Ishikawa (cell line): ENCODE measurements around the gene KIRREL3.

ENCODE experiments used
- CEBPB ChIP-seq: IDR thresholded peaks from 2 replicates; pipeline ENCODE4 v1.6.1; 2012
- CREB1 ChIP-seq: IDR thresholded peaks from 2 replicates; pipeline ENCODE4 v1.6.1; 2012; ENCODE audit warnings: low read depth
- EGR1 ChIP-seq: IDR thresholded peaks from 2 replicates; pipeline ENCODE4 v1.6.1; 2012
- EP300 ChIP-seq: IDR thresholded peaks from 2 replicates; pipeline ENCODE4 v1.6.1; 2012; ENCODE audit warnings: borderline replicate concordance
- FOXM1 ChIP-seq: IDR thresholded peaks from 2 replicates; pipeline ENCODE4 v1.6.1; 2012; ENCODE audit warnings: low read depth, borderline replicate concordance
- NFIC ChIP-seq: IDR thresholded peaks from 2 replicates; pipeline ENCODE4 v1.6.1; 2012
- RAD21 ChIP-seq: IDR thresholded peaks from 2 replicates; pipeline ENCODE4 v1.6.1; 2012; ENCODE audit warnings: low read depth
- TAF1 ChIP-seq: IDR thresholded peaks from 2 replicates; pipeline ENCODE4 v1.6.1; 2012; ENCODE audit warnings: low read depth, mild to moderate bottlenecking
- TCF12 ChIP-seq: IDR thresholded peaks from 2 replicates; pipeline ENCODE4 v1.6.1; 2012; ENCODE audit warnings: low read depth
- TEAD4 ChIP-seq: IDR thresholded peaks from 2 replicates; pipeline ENCODE4 v1.6.1; 2012
- USF1 ChIP-seq: IDR thresholded peaks from 2 replicates; pipeline ENCODE4 v1.6.1; 2012
- YY1 ChIP-seq: IDR thresholded peaks from 2 replicates; pipeline ENCODE4 v1.6.1; 2012; ENCODE audit warnings: low read depth
- ZBTB7A ChIP-seq: IDR thresholded peaks from 2 replicates; pipeline ENCODE4 v1.6.1; 2012; ENCODE audit warnings: low read depth
- TF ChIP-seq, protein P1 (sequence below): IDR thresholded peaks from 2 replicates; pipeline ENCODE4 v1.6.1; 2012; ENCODE audit warnings: low read depth, mild to moderate bottlenecking
- TF ChIP-seq, protein P2 (sequence below): IDR thresholded peaks from 2 replicates; pipeline ENCODE4 v1.6.1; 2012

Gene KIRREL3

GRCh38 chr11:126673319-126673718 is 327.3 kb downstream of the KIRREL3 start:
- no peak for TF ChIP-seq CREB1
- TF ChIP-seq, protein P1, sequence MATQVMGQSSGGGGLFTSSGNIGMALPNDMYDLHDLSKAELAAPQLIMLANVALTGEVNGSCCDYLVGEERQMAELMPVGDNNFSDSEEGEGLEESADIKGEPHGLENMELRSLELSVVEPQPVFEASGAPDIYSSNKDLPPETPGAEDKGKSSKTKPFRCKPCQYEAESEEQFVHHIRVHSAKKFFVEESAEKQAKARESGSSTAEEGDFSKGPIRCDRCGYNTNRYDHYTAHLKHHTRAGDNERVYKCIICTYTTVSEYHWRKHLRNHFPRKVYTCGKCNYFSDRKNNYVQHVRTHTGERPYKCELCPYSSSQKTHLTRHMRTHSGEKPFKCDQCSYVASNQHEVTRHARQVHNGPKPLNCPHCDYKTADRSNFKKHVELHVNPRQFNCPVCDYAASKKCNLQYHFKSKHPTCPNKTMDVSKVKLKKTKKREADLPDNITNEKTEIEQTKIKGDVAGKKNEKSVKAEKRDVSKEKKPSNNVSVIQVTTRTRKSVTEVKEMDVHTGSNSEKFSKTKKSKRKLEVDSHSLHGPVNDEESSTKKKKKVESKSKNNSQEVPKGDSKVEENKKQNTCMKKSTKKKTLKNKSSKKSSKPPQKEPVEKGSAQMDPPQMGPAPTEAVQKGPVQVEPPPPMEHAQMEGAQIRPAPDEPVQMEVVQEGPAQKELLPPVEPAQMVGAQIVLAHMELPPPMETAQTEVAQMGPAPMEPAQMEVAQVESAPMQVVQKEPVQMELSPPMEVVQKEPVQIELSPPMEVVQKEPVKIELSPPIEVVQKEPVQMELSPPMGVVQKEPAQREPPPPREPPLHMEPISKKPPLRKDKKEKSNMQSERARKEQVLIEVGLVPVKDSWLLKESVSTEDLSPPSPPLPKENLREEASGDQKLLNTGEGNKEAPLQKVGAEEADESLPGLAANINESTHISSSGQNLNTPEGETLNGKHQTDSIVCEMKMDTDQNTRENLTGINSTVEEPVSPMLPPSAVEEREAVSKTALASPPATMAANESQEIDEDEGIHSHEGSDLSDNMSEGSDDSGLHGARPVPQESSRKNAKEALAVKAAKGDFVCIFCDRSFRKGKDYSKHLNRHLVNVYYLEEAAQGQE = no peak

DNA sequence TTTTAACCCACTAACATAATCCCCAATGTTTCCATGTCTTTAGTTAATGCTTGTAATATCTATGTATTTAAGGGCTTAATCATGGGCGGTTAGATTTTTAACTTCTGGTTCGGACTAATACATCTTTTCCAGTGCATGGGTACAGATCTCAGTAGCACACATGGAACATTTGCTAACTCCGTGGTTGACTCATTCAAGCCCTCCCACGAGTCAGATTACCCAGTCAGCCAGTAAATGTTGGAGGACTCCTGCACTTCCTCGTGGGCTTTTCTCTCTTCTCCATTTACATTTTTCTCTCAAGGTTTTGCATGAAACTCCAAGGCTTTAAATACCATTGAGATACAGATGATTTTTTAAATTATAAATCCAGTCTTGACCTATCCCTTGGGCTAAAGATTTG is 331.2 kb downstream of the KIRREL3 start:
- TF ChIP-seq ZBTB7A (no peak), YY1 (no peak), EGR1 (no peak), RAD21 (no peak), TAF1 (no peak), NFIC (no peak)

- TF ChIP-seq EP300 = no peak
- TF ChIP-seq TEAD4 = no peak
- TF ChIP-seq FOXM1 = no peak
- TF ChIP-seq CEBPB = no peak
These were observed 335.9 kb downstream of the KIRREL3 start for GRCh38 chr11:126664643-126665042.

GRCh38 chr11:126663749-126664592 is 336.6 kb downstream of the KIRREL3 start:
- TF ChIP-seq, protein P2, sequence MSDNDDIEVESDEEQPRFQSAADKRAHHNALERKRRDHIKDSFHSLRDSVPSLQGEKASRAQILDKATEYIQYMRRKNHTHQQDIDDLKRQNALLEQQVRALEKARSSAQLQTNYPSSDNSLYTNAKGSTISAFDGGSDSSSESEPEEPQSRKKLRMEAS = no peak
- TF ChIP-seq FOXM1 (no peak), RAD21 (no peak), YY1 (no peak), CREB1 (no peak), ZBTB7A (no peak), TEAD4 (no peak), EP300 (no peak), NFIC (no peak), USF1 (no peak)

GRCh38 chr11:126662035-126662790 is 338.4 kb downstream of the KIRREL3 start:
- no peak for TF ChIP-seq EP300
- TF ChIP-seq, protein P1 = no peak
- no peak for TF ChIP-seq NFIC
- TF ChIP-seq FOXM1 = no peak
- TF ChIP-seq USF1 = no peak
- no peak for TF ChIP-seq RAD21
- TF ChIP-seq TAF1 = no peak
- TF ChIP-seq, protein P2 = no peak
- TF ChIP-seq CEBPB = no peak
- TF ChIP-seq TCF12 = no peak
- TF ChIP-seq CREB1 = no peak
- TF ChIP-seq YY1 = no peak
- TF ChIP-seq TEAD4 = no peak
- no peak for TF ChIP-seq ZBTB7A
- TF ChIP-seq EGR1 = no peak

- TF ChIP-seq ZBTB7A = no peak
- no peak for TF ChIP-seq TAF1
- no peak for TF ChIP-seq FOXM1
- no peak for TF ChIP-seq YY1
- no peak for TF ChIP-seq EGR1
- no peak for TF ChIP-seq TCF12
- no peak for TF ChIP-seq EP300
- TF ChIP-seq USF1 = no peak
- TF ChIP-seq TEAD4 = no peak
- TF ChIP-seq, protein P1 = no peak
- TF ChIP-seq NFIC = no peak
- no peak for TF ChIP-seq CEBPB
- TF ChIP-seq, protein P2 = no peak
- no peak for TF ChIP-seq CREB1
These were observed 339.7 kb downstream of the KIRREL3 start for GRCh38 chr11:126660761-126661425.
